Nephron (organoid): Measurements from ENCODE around the gene FUT8.

Experiments used
- H3K27ac Mint-ChIP-seq, 3 experiments: 2 replicates each; pipeline ENCODE4 v1.8.0; 2020; ENCODE audit warnings: mixed read lengths in 3 of 3, mild to moderate bottlenecking in 2 of 3, moderate library complexity in 1 of 3
- H3K27me3 Mint-ChIP-seq: 2 replicates; pipeline ENCODE4 v1.8.0; 2021; ENCODE audit warnings: low read depth, mild to moderate bottlenecking, moderate library complexity, mixed read lengths
- H3K36me3 Mint-ChIP-seq: 2 replicates; pipeline ENCODE4 v1.8.0; 2020; ENCODE audit warnings: low read depth, mixed read lengths
- H3K4me1 Mint-ChIP-seq: 2 replicates; pipeline ENCODE4 v1.8.0; 2020; ENCODE audit warnings: mixed read lengths
- H3K4me3 Mint-ChIP-seq, 3 experiments: 2 replicates each; pipeline ENCODE4 v1.8.0; 2020; ENCODE audit warnings: mild to moderate bottlenecking in 3 of 3, mixed read lengths in 3 of 3, moderate library complexity in 2 of 3
- H3K9me3 Mint-ChIP-seq: 2 replicates; pipeline ENCODE4 v1.8.0; 2020; ENCODE audit warnings: mixed read lengths
- TF ChIP-seq, protein P1 (sequence below), 3 experiments: fragments of 200-600 bp; sonication (generic); IDR thresholded peaks; one replicate each; pipeline ENCODE4 v1.5.0; 2021; ENCODE audit warnings: antibody characterized with exemption in 3 of 3; ENCODE audit not compliant: unreplicated experiment in 3 of 3

The FUT8 gene

DNA sequence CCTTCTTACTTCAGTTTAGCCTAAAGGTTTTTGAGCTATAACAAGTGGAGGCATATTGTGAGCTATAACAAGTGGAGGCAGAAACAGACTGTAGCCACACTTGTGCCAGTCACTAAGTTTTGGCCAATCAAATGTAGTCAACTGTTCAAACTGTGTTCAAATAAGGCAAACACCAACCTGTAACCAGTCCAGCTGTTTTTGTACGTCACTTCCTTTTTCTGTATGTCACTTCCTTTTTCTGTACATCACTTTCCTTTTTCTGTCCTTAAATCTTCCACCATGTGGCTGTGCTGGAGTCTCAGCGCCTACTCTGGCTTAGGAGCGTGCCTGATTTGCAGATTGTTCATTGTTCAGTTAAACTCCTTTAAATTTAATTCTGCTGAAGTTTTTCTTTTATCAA lies 79.7 kb downstream of the FUT8 start:
- no peaks in the 10 kb centered on the region for H3K27me3 Mint-ChIP-seq
- no peak overlapping the region for H3K4me3 Mint-ChIP-seq
- TF ChIP-seq, protein P1, sequence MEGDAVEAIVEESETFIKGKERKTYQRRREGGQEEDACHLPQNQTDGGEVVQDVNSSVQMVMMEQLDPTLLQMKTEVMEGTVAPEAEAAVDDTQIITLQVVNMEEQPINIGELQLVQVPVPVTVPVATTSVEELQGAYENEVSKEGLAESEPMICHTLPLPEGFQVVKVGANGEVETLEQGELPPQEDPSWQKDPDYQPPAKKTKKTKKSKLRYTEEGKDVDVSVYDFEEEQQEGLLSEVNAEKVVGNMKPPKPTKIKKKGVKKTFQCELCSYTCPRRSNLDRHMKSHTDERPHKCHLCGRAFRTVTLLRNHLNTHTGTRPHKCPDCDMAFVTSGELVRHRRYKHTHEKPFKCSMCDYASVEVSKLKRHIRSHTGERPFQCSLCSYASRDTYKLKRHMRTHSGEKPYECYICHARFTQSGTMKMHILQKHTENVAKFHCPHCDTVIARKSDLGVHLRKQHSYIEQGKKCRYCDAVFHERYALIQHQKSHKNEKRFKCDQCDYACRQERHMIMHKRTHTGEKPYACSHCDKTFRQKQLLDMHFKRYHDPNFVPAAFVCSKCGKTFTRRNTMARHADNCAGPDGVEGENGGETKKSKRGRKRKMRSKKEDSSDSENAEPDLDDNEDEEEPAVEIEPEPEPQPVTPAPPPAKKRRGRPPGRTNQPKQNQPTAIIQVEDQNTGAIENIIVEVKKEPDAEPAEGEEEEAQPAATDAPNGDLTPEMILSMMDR (IDR thresholded peaks at IDR 0.05; ENCODE audit: unreplicated experiment in 3 of 3) = no peak
- no peaks in the 10 kb centered on the region for H3K36me3 Mint-ChIP-seq
- H3K4me1 Mint-ChIP-seq = no peaks in the 10 kb centered on the region
- H3K27ac Mint-ChIP-seq = no peak overlapping the region
- peaks cover 4% of the 10 kb centered on the region for H3K9me3 Mint-ChIP-seq

DNA sequence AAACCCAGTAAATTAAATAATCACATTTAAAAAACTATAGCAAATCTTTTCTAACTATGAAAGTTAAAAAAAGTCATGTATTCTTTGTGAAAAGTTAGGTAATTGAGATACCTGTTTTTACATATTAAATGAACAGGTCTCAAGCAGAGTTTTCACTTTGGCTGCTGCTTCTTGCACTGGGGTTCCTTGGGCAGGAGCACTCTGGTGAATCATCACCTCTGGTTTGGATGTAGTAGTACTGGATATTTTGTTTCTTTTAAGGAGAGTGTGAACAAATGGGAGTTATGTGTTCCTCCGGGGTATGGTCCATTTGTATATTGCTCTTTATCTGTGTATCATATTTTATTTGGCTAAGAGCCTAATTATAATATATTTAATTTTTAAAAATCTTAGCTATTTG lies 82.7 kb downstream of the FUT8 start:
- H3K9me3 Mint-ChIP-seq = peaks cover 4% of the 10 kb centered on the region
- TF ChIP-seq, protein P1 (IDR thresholded peaks at IDR 0.05; ENCODE audit: unreplicated experiment in 3 of 3) = no peak
- no peaks in the 10 kb centered on the region for H3K27me3 Mint-ChIP-seq
- no peaks in the 10 kb centered on the region for H3K36me3 Mint-ChIP-seq
- no peaks in the 10 kb centered on the region for H3K4me1 Mint-ChIP-seq
- H3K27ac Mint-ChIP-seq = no peak overlapping the region
- no peak overlapping the region for H3K4me3 Mint-ChIP-seq

DNA sequence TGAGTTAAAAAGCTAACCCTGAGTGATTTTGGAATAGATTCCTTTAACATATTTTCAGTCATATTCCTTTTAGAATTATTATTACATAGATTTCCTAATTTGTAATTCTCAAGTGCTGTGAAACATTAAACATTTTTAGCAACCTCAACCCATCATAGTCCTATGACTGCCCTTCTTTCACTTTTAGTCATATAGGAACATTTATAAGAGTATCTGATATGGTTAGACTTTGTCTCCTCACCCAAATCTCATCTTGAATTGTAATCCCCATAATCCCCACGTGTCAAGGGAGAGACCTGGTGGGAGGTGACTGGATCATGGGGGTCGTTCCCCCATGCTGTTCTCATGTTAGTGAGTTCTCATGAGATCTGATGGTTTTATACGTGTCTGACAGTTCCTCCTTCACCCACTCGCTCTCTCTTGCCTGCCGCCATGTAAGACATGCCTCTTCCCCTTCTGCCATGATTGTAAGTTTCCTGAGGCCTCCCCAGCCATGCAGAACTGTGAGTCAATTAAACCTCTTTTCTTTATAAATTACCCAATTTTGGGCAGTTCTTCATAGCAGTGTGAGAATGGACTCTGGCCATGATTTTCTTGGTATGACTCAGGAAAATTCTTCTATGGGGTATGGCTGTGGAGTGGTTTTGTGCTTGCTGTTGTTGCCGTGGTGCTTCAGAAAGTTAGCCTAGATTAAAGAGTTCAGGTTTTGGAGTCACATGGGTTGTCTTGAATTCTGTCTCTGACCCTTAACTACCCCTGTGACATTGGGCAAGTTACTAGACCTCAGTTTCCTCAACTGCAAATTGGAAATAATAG lies 83.9 kb downstream of the FUT8 start:
- TF ChIP-seq, protein P1 (IDR thresholded peaks at IDR 0.05; ENCODE audit: unreplicated experiment in 3 of 3) = no peak
- no peaks in the 10 kb centered on the region for H3K36me3 Mint-ChIP-seq
- H3K27me3 Mint-ChIP-seq = no peaks in the 10 kb centered on the region
- no peak overlapping the region for H3K4me3 Mint-ChIP-seq
- peaks cover 4% of the 10 kb centered on the region for H3K9me3 Mint-ChIP-seq
- no peaks in the 10 kb centered on the region for H3K4me1 Mint-ChIP-seq
- no peak overlapping the region for H3K27ac Mint-ChIP-seq

DNA sequence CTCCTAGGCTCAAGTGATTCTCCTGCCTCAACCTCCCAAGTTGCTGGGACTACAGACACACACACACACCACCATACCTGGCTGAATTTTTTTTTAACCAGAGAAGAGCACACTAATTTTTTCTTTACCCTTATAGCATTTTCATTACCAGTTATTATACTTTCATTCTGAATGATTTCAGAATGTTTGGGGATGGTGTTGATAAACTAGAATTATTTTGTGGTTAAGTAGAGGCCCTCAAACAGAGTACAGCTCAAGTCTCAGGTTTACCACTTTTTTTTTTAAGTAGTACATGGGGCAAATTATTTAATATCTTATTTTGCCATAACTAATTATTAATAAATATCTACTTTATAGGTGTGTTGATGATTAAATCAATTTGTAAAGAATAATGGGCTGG lies 86.6 kb downstream of the FUT8 start:
- Mint-ChIP-seq H3K4me3 (no peak overlapping the region), H3K9me3 (peaks cover 4% of the 10 kb centered on the region), H3K27me3 (no peaks in the 10 kb centered on the region), H3K27ac (no peak overlapping the region), H3K4me1 (no peaks in the 10 kb centered on the region), H3K36me3 (no peaks in the 10 kb centered on the region)
- TF ChIP-seq, protein P1 (IDR thresholded peaks at IDR 0.05; ENCODE audit: unreplicated experiment in 3 of 3) = no peak

DNA sequence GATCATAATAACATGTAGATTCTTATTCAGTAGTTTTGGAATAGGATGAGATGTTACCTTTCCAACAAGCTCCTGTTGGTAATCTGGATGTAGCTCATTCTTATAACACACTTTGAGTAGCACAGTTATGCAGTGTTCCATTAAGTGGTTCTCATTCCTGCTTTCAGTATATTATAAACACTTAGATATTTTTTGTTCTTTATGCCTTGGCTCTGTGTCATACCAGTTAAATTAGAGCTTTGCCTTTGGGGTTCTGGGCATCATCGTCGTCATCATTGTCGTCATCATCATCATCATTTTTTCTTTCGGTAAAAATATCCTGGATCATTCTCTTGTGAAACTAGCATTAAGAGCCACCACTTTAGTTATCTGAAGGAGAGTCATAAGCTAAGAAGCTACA lies 87.5 kb downstream of the FUT8 start:
- no peak overlapping the region for H3K4me3 Mint-ChIP-seq
- no peak overlapping the region for H3K27ac Mint-ChIP-seq
- no peaks in the 10 kb centered on the region for H3K36me3 Mint-ChIP-seq
- no peaks in the 10 kb centered on the region for H3K4me1 Mint-ChIP-seq
- TF ChIP-seq, protein P1 (IDR thresholded peaks at IDR 0.05; ENCODE audit: unreplicated experiment in 3 of 3) = no peak
- H3K27me3 Mint-ChIP-seq = no peaks in the 10 kb centered on the region
- H3K9me3 Mint-ChIP-seq = peaks cover 4% of the 10 kb centered on the region

DNA sequence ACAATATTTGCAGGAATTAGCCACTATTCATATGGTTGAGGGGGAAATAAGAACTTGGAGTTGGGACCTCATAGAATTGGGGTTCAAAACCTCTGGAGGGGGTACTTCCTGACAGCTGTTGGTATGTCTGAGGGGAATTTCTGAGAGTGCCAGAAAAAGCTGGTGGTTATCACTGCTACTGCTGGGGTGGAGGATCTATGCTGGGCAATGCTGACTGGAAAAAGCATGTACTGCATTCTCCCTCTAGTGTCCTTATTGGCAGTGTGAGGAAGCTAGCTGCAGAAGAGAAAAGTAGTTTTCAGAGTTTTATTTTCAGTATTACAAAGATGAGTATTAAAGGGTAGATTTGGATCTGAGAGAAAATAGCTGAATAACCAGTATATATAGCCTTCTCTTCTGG lies 88.8 kb downstream of the FUT8 start:
- Mint-ChIP-seq H3K4me1 (no peaks in the 10 kb centered on the region), H3K9me3 (peaks cover 2% of the 10 kb centered on the region)

More for the DNA sequence above, 88.8 kb downstream of the FUT8 start:
- TF ChIP-seq, protein P1 (IDR thresholded peaks at IDR 0.05; ENCODE audit: unreplicated experiment in 3 of 3) = no peak
- Mint-ChIP-seq H3K36me3 (no peaks in the 10 kb centered on the region), H3K27me3 (no peaks in the 10 kb centered on the region), H3K27ac (no peak overlapping the region), H3K4me3 (no peak overlapping the region)
